ENCODE measurements around the gene TCF23.

DNA sequence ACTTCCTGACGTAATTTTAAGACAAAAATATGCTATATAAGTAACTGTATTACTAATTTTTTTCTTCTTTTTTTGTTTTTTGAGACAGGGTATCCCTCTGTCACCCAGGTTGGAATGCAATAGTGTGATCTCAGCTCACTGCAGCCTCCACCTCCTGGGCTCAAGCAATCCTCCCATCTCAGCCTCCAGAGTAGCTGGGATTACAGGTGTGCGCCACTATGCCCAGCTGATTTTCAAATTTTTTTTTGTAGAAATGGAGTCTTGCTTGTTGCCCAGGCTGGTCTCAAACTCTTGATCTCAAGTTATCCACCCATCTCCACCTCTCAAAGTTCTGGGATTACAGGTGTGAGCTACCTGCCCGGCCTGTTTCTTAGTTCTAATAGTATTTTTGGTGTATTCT lies 29.7 kb downstream of the TCF23 start:
- TF ChIP-seq, protein P1, sequence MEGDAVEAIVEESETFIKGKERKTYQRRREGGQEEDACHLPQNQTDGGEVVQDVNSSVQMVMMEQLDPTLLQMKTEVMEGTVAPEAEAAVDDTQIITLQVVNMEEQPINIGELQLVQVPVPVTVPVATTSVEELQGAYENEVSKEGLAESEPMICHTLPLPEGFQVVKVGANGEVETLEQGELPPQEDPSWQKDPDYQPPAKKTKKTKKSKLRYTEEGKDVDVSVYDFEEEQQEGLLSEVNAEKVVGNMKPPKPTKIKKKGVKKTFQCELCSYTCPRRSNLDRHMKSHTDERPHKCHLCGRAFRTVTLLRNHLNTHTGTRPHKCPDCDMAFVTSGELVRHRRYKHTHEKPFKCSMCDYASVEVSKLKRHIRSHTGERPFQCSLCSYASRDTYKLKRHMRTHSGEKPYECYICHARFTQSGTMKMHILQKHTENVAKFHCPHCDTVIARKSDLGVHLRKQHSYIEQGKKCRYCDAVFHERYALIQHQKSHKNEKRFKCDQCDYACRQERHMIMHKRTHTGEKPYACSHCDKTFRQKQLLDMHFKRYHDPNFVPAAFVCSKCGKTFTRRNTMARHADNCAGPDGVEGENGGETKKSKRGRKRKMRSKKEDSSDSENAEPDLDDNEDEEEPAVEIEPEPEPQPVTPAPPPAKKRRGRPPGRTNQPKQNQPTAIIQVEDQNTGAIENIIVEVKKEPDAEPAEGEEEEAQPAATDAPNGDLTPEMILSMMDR (IDR thresholded peaks at IDR 0.05), result no peak
- TF ChIP-seq POLR2AphosphoS5 (IDR thresholded peaks at IDR 0.05), result no peak
- no peak for TF ChIP-seq EP300 (IDR thresholded peaks at IDR 0.05)

Measured in gastroesophageal sphincter (tissue), 3 donors.